MCF 10A (cell line): ENCODE results near the gene PIP4K2C. TPM values are rescaled to one million over a fixed set of nuclear protein-coding genes. Genes with fewer than 3 reads are reported as not detected.

Source experiments
- BruUV-seq: library from RNA; stranded (reverse); fragments of 400-500 nt; replicated peaks from 2 replicates; lab custom pipeline; 2021; lab: Mats Ljungman, UMichigan
- CTCF ChIA-PET: fragments of 300-600 bp; sonication (Branson Sonifier 250); formaldehyde crosslinking; extraction: SDS; loops from one replicate; lab custom pipeline; 2021; ENCODE audit warnings: antibody characterized with exemption, inconsistent platforms; lab: Yijun Ruan, JAX
- POLR2A ChIA-PET: fragments of 300-600, 350-650 bp; sonication (Branson Sonifier 250); formaldehyde crosslinking; extraction: SDS; loops from one replicate; lab custom pipeline; 2020; ENCODE audit warnings: antibody characterized with exemption, inconsistent platforms; lab: Yijun Ruan, JAX
- DNase-seq: peaks from one replicate; pipeline ENCODE4 v3.0.0-alpha.2; 2018; ENCODE audit not compliant: unreplicated experiment
- H3K27ac Mint-ChIP-seq: one replicate; pipeline ENCODE4 v1.8.0; 2022; ENCODE audit warnings: mild to moderate bottlenecking, low read depth, mixed read lengths; ENCODE audit not compliant: unreplicated experiment
- H3K27me3 Mint-ChIP-seq: one replicate; pipeline ENCODE4 v1.8.0; 2022; ENCODE audit warnings: mixed read lengths; ENCODE audit not compliant: insufficient read depth, unreplicated experiment
- H3K36me3 Mint-ChIP-seq: one replicate; pipeline ENCODE4 v1.8.0; 2022; ENCODE audit warnings: mild to moderate bottlenecking, moderate library complexity, mixed read lengths; ENCODE audit not compliant: insufficient read depth, unreplicated experiment
- H3K4me1 Mint-ChIP-seq: one replicate; pipeline ENCODE4 v1.8.0; 2022; ENCODE audit warnings: mixed read lengths; ENCODE audit not compliant: insufficient read depth, unreplicated experiment
- H3K4me3 Mint-ChIP-seq: one replicate; pipeline ENCODE4 v1.8.0; 2022; ENCODE audit warnings: mild to moderate bottlenecking, moderate library complexity, mixed read lengths; ENCODE audit not compliant: unreplicated experiment
- H3K9me3 Mint-ChIP-seq: one replicate; pipeline ENCODE4 v1.8.0; 2022; ENCODE audit warnings: mixed read lengths; ENCODE audit not compliant: unreplicated experiment
- CTCF ChIP-seq: fragments of 200-600 bp; IDR thresholded peaks from one replicate; pipeline ENCODE4 v1.8.0; 2022; ENCODE audit warnings: antibody characterized with exemption, mild to moderate bottlenecking; ENCODE audit not compliant: unreplicated experiment
- intact Hi-C: fragments of 100-400 bp; cut with micrococcal nuclease; formaldehyde crosslinking; loops from 2 replicates; pipeline ENCODE4 v1.14.1; 2022
- total RNA-seq: library from RNA; stranded (reverse); gene quantifications from 2 replicates; pipeline ENCODE4 v1.2.3, GENCODE V29; 2022

PIP4K2C gene
- total RNA-seq, 1 experiment from 2014 or later = 32.0 TPM

GRCh38 chr12:57619434-57620244 is 28.6 kb downstream of the PIP4K2C start:
- ChIA-PET CTCF (interaction anchor here (0.6 to 4.2 kb wide), 11 partner anchors 11 to 810 kb away, joined by 3 to 72 read pairs (median 5); partner anchors contain the start of gene B4GALNT1), POLR2A (no interaction called here)
- Mint-ChIP-seq H3K4me1 (peaks cover 5% of the 10 kb centered on the region), H3K27ac (no peak overlapping the region), H3K4me3 (no peak overlapping the region), H3K27me3 (peaks cover 71% of the 10 kb centered on the region), H3K36me3 (no peaks in the 10 kb centered on the region), H3K9me3 (no peaks in the 10 kb centered on the region)
- TF ChIP-seq CTCF = no peak
- DNase-seq = no peak
- no TSS peak for BruUV-seq
- intact Hi-C loops = loop anchor here (2.0 kb wide), 1 partner anchor 161 kb away; the partner anchor contains the start of gene GLI1

- CTCF ChIA-PET = interaction anchor here (0.6 to 4.2 kb wide), 17 partner anchors 8 to 811 kb away, joined by 3 to 72 read pairs (median 4); partner anchors contain the start of gene B4GALNT1
- Mint-ChIP-seq H3K27me3 (peaks cover 74% of the 10 kb centered on the region), H3K36me3 (no peaks in the 10 kb centered on the region), H3K4me3 (peak overlapping the region; percentile 47), H3K9me3 (no peaks in the 10 kb centered on the region), H3K4me1 (peaks cover 5% of the 10 kb centered on the region), H3K27ac (no peak overlapping the region)
- intact Hi-C loops = loop anchor here (2.0 kb wide), 1 partner anchor 162 kb away; the partner anchor contains the start of gene GLI1
- no peak for TF ChIP-seq CTCF
- POLR2A ChIA-PET = interaction anchor here (0.6 kb wide), 1 partner anchor 74 kb away, joined by 3 read pairs; no protein-coding TSS in a partner anchor
- no TSS peak for BruUV-seq
- DNase-seq = no peak
Measured at GRCh38 chr12:57620245-57620935, 29.4 kb downstream of the PIP4K2C start.

- intact Hi-C loops = loop anchor here (1.0 to 2.0 kb wide), 2 partner anchors 38 to 162 kb away; partner anchors contain the start of gene GLI1
- Mint-ChIP-seq H3K9me3 (no peaks in the 10 kb centered on the region), H3K36me3 (no peaks in the 10 kb centered on the region), H3K4me1 (peaks cover 5% of the 10 kb centered on the region), H3K27ac (no peak overlapping the region), H3K27me3 (peaks cover 70% of the 10 kb centered on the region), H3K4me3 (peak overlapping the region; percentile 47)
- POLR2A ChIA-PET = interaction anchor here (0.6 kb wide), 1 partner anchor 73 kb away, joined by 3 read pairs; no protein-coding TSS in a partner anchor
- DNase-seq = no peak
- CTCF ChIA-PET = interaction anchor here (0.6 to 4.2 kb wide), 14 partner anchors 9 to 314 kb away, joined by 3 to 72 read pairs (median 5); partner anchors contain the start of gene B4GALNT1
- no TSS peak for BruUV-seq
- TF ChIP-seq CTCF = no peak
Measured at GRCh38 chr12:57620936-57621496, 30.0 kb downstream of the PIP4K2C start.
